OCI-LY1 (cell line): ENCODE measurements around the gene ZAR1L.

ENCODE experiments used
- H2AFZ ChIP-seq: fragments of 200-600 bp; sonication (generic), shearing (Covaris generic); 2 replicates; pipeline ENCODE4 v1.6.0; 2014; ENCODE audit warnings: antibody characterized with exemption, mild to moderate bottlenecking, low read length
- H3F3A ChIP-seq: fragments of 200-600 bp; sonication (generic), shearing (Covaris generic); 2 replicates; pipeline ENCODE4 v1.6.0; 2014; ENCODE audit warnings: mild to moderate bottlenecking, antibody characterized with exemption, low read length, moderate library complexity; ENCODE audit not compliant: insufficient read depth
- H3K27ac ChIP-seq: fragments of 200-600 bp; sonication (generic); 2 replicates; pipeline ENCODE4 v1.5.1; 2014; ENCODE audit warnings: low read length, mixed run types, mild to moderate bottlenecking, low read depth; ENCODE audit not compliant: poor library complexity, severe bottlenecking
- H3K27me3 ChIP-seq: fragments of 200-600 bp; sonication (generic); 2 replicates; pipeline ENCODE4 v1.6.0; 2014; ENCODE audit warnings: antibody characterized with exemption, mild to moderate bottlenecking, low read length, moderate library complexity; ENCODE audit not compliant: insufficient read depth
- H3K36me3 ChIP-seq: fragments of 200-600 bp; sonication (generic); 2 replicates; pipeline ENCODE4 v1.6.1; 2014; ENCODE audit warnings: mild to moderate bottlenecking, antibody characterized with exemption, low read length, moderate library complexity, mixed read lengths; ENCODE audit not compliant: insufficient read depth
- H3K4me1 ChIP-seq: fragments of 200-600 bp; sonication (generic); 2 replicates; pipeline ENCODE4 v1.5.1; 2014; ENCODE audit warnings: mild to moderate bottlenecking, low read length, moderate library complexity; ENCODE audit not compliant: insufficient read depth, severe bottlenecking
- H3K4me2 ChIP-seq: fragments of 200-600 bp; sonication (generic), shearing (Covaris generic); 2 replicates; pipeline ENCODE4 v1.6.1; 2014; ENCODE audit warnings: low read length
- H3K4me3 ChIP-seq: fragments of 200-600 bp; sonication (generic); 2 replicates; pipeline ENCODE4 v1.5.1; 2014; ENCODE audit warnings: low read length, low read depth, mild to moderate bottlenecking, mixed read lengths; ENCODE audit not compliant: poor library complexity, severe bottlenecking
- H3K79me2 ChIP-seq: fragments of 200-600 bp; shearing (Covaris generic); 2 replicates; pipeline ENCODE4 v1.6.1; 2016; ENCODE audit warnings: mixed run types, low read length, mixed read lengths; ENCODE audit not compliant: insufficient read depth
- H3K9ac ChIP-seq: fragments of 200-600 bp; sonication (generic), shearing (Covaris generic); 2 replicates; pipeline ENCODE4 v1.6.1; 2014; ENCODE audit warnings: mild to moderate bottlenecking, low read length, mixed read lengths
- H3K9me2 ChIP-seq: fragments of 200-600 bp; sonication (generic), shearing (Covaris generic); 2 replicates; pipeline ENCODE4 v1.6.1; 2014; ENCODE audit warnings: low read depth, mild to moderate bottlenecking, low read length, mixed read lengths
- H3K9me3 ChIP-seq: fragments of 200-600 bp; shearing (Covaris generic); 2 replicates; pipeline ENCODE4 v1.6.1; 2014; ENCODE audit warnings: low read length, mixed read lengths
- H4K20me1 ChIP-seq: fragments of 200-600 bp; sonication (generic), shearing (Covaris generic); 2 replicates; pipeline ENCODE4 v1.6.0; 2016; ENCODE audit warnings: mild to moderate bottlenecking, low read length; ENCODE audit not compliant: insufficient read depth
- EZH2 ChIP-seq: fragments of 200-600 bp; sonication (generic), shearing (Covaris generic); IDR thresholded peaks from 2 replicates; pipeline ENCODE4 v1.8.0; 2017; ENCODE audit warnings: borderline replicate concordance, mixed run types, mild to moderate bottlenecking, antibody characterized with exemption, low read length, moderate library complexity, mixed read lengths
- TF ChIP-seq, protein P1 (sequence below): fragments of 200-600 bp; sonication (generic), shearing (Covaris generic); IDR thresholded peaks from 2 replicates; pipeline ENCODE4 v1.5.1; 2017; ENCODE audit warnings: mild to moderate bottlenecking, antibody characterized with exemption, low read length, moderate library complexity, mixed read lengths

The ZAR1L gene

GRCh38 chr13:32334671-32335070 is 19.5 kb upstream of the ZAR1L start:
- Histone ChIP-seq H3K9me3 (peaks cover 7% of the 10 kb centered on the region; the same call in 1 of the 2 replicates), H3K4me3 (no peak overlapping the region), H3K9ac (no peak overlapping the region), H3K79me2 (no peaks in the 10 kb centered on the region), H3K27ac (no peak overlapping the region), H3K9me2 (no peaks in the 10 kb centered on the region), H3F3A (0 out of 2 replicates have a peak, but pooled peaks cover 4% of the 10 kb centered on the region), H3K4me2 (no peak overlapping the region), H2AFZ (no peak overlapping the region), H3K27me3 (no peaks in the 10 kb centered on the region), H4K20me1 (no peaks in the 10 kb centered on the region), H3K4me1 (no peaks in the 10 kb centered on the region), H3K36me3 (peaks cover 73% of the 10 kb centered on the region)
- no peak for TF ChIP-seq EZH2
- TF ChIP-seq, protein P1, sequence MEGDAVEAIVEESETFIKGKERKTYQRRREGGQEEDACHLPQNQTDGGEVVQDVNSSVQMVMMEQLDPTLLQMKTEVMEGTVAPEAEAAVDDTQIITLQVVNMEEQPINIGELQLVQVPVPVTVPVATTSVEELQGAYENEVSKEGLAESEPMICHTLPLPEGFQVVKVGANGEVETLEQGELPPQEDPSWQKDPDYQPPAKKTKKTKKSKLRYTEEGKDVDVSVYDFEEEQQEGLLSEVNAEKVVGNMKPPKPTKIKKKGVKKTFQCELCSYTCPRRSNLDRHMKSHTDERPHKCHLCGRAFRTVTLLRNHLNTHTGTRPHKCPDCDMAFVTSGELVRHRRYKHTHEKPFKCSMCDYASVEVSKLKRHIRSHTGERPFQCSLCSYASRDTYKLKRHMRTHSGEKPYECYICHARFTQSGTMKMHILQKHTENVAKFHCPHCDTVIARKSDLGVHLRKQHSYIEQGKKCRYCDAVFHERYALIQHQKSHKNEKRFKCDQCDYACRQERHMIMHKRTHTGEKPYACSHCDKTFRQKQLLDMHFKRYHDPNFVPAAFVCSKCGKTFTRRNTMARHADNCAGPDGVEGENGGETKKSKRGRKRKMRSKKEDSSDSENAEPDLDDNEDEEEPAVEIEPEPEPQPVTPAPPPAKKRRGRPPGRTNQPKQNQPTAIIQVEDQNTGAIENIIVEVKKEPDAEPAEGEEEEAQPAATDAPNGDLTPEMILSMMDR = no peak

DNA sequence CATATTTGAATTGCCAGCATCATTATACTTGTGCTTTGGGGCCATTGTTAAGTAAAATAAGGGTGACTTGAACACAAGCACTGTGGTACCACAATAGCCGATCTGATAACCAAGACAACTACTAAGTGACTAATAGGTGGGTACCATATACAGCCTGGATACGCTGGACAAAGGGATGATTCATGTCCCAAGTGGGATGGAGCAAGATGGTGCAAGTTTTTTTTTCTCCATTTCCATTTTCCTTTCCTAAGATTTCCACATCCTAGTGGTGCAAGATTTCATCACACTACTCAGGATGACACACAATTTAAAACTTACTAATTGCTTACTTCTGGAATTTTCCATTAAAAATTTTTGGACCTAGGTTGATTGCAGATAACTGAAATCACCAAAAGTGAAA is 15.3 kb upstream of the ZAR1L start:
- H3K9me2 ChIP-seq = no peaks in the 10 kb centered on the region
- peaks cover 67% of the 10 kb centered on the region for H3K36me3 ChIP-seq
- H3K79me2 ChIP-seq = no peaks in the 10 kb centered on the region
- no peak overlapping the region for H3K9ac ChIP-seq
- no peaks in the 10 kb centered on the region for H3K4me1 ChIP-seq
- H3K4me2 ChIP-seq = no peak overlapping the region
- 0 out of 2 replicates have a peak, but pooled peaks cover 4% of the 10 kb centered on the region for H3F3A ChIP-seq
- H4K20me1 ChIP-seq = no peaks in the 10 kb centered on the region
- no peaks in the 10 kb centered on the region for H3K9me3 ChIP-seq
- no peak overlapping the region for H3K4me3 ChIP-seq
- H3K27ac ChIP-seq = no peak overlapping the region
- no peaks in the 10 kb centered on the region for H3K27me3 ChIP-seq
- no peak overlapping the region for H2AFZ ChIP-seq
- TF ChIP-seq, protein P1 = no peak
- TF ChIP-seq EZH2 = no peak

DNA sequence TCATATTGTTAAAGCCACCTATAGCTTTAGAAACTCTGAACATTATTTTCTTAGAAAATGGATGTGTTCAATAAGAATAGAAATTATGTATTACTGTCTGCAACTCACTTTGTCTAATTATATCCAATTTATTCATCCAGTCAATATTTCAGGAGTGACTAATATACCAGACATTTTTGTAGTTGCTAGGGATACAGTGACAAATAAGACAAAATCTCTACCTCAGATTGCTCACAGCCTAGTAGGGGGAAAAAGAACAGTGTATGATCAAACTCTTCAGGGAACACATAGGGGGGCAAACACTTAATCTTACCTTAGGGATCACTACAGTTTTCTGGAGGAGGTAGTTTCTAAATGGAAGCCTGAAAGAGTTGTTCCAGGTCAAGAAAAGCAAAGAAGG is 8.7 kb upstream of the ZAR1L start:
- H3K4me3 ChIP-seq = no peak overlapping the region
- no peak overlapping the region for H3K27ac ChIP-seq
- no peaks in the 10 kb centered on the region for H3K4me1 ChIP-seq
- H3K27me3 ChIP-seq = no peaks in the 10 kb centered on the region
- TF ChIP-seq EZH2 = no peak
- TF ChIP-seq, protein P1 = no peak
- no peaks in the 10 kb centered on the region for H3K9me3 ChIP-seq
- no peaks in the 10 kb centered on the region for H3K9me2 ChIP-seq
- H4K20me1 ChIP-seq = no peaks in the 10 kb centered on the region
- no peak overlapping the region for H3K9ac ChIP-seq
- peaks cover 58% of the 10 kb centered on the region for H3K36me3 ChIP-seq
- H3K4me2 ChIP-seq = no peak overlapping the region
- no peaks in the 10 kb centered on the region for H3F3A ChIP-seq
- H2AFZ ChIP-seq = no peak overlapping the region
- H3K79me2 ChIP-seq = no peaks in the 10 kb centered on the region
